K562 (cell line): Measurements from ENCODE around the gene PDE4D. TPM values are rescaled to one million over a fixed set of nuclear protein-coding genes. Genes with fewer than 3 reads are reported as not detected.

Experiments
- ATAC-seq: fragments of 200-7000 bp; cut with Tn5 transposase; 3 replicates; pipeline ENCODE4 v1.9.1; 2020; ENCODE audit warnings: moderate library complexity
- BruUV-seq: library from RNA; stranded (reverse); fragments of 400-500 nt; replicated peaks from 2 replicates; lab custom pipeline; 2021; lab: Mats Ljungman, UMichigan
- CTCF ChIA-PET: fragments of 300-600 bp; formaldehyde crosslinking; extraction: SDS; loops from one replicate; lab custom pipeline; 2021; ENCODE audit warnings: low intra/inter-chr PET ratio; lab: Yijun Ruan, JAX
- POLR2A ChIA-PET: fragments of 300-600, 350-650 bp; sonication (Branson Sonifier 250); formaldehyde crosslinking; extraction: SDS; loops from one replicate; lab custom pipeline; 2021; ENCODE audit warnings: antibody characterized with exemption, inconsistent platforms; lab: Yijun Ruan, JAX
- DNase-seq, 4 experiments: peaks; one replicate each; pipeline versions ENCODE4 v3.0.0 to v3.0.0-alpha.2; 2011 to 2018; ENCODE audit warnings: low spot score in 3 of 4, mixed read lengths in 3 of 4; ENCODE audit errors: extremely low read depth in 1 of 4
- FAIRE-seq: peaks from 2 replicates; lab custom pipeline; 2011; peaks lifted over from hg19 to GRCh38; lab: Jason Lieb, UNC
- H2AFZ ChIP-seq: 2 replicates; pipeline ENCODE4 v1.6.0; 2011; ENCODE audit warnings: low read depth, low read length, control low read depth, inconsistent platforms
- H3K27ac ChIP-seq: fragments of 200-600 bp; 3 replicates; pipeline ENCODE4 v1.8.0; 2011; ENCODE audit warnings: low read depth, mild to moderate bottlenecking, control low read depth, inconsistent platforms, low read length, moderate library complexity, mixed read lengths; ENCODE audit errors: extremely low read depth
- H3K27me3 ChIP-seq, 2 experiments: fragments of 300-600 bp in 1 of 2; 2 replicates in 1 of 2; 3 replicates in 1 of 2; pipeline versions ENCODE4 v1.6.0 to v1.8.0; 2011; ENCODE audit warnings: inconsistent platforms in 2 of 2, low read length in 2 of 2, mild to moderate bottlenecking in 1 of 2, mixed read lengths in 1 of 2, moderate library complexity in 1 of 2; ENCODE audit not compliant: control insufficient read depth in 2 of 2, insufficient read depth in 2 of 2
- H3K36me3 ChIP-seq: fragments of 300-600 bp; 3 replicates; pipeline ENCODE4 v1.8.0; 2011; ENCODE audit warnings: mild to moderate bottlenecking, low read length, inconsistent platforms; ENCODE audit not compliant: control insufficient read depth, insufficient read depth
- H3K4me1 ChIP-seq, 2 experiments: fragments of 200-600 bp in 1 of 2; replicated peaks in 1 of 2; 2 replicates in 1 of 2; 3 replicates in 1 of 2; pipeline versions ENCODE4 v1.5.1 to v1.8.0; 2011; ENCODE audit warnings: inconsistent platforms in 2 of 2, low read length in 2 of 2, mild to moderate bottlenecking in 1 of 2, mixed read lengths in 1 of 2, moderate library complexity in 1 of 2; ENCODE audit not compliant: control insufficient read depth in 2 of 2, insufficient read depth in 2 of 2
- H3K4me2 ChIP-seq: 2 replicates; pipeline ENCODE4 v1.6.1; 2011; ENCODE audit warnings: low read length, control low read depth, inconsistent platforms, mixed read lengths; ENCODE audit not compliant: insufficient read depth
- H3K4me3 ChIP-seq: fragments of 200-600 bp; sonication (generic), shearing (Covaris generic); 2 replicates; pipeline ENCODE4 v1.5.1; 2016; ENCODE audit warnings: control low read depth, inconsistent platforms
- H3K79me2 ChIP-seq: fragments of 200-600 bp; 3 replicates; pipeline ENCODE4 v1.8.0; 2011; ENCODE audit warnings: low read length, inconsistent platforms; ENCODE audit not compliant: control insufficient read depth, insufficient read depth
- H3K9ac ChIP-seq, 2 experiments: 2 replicates each; pipeline versions ENCODE4 v1.6.0 to v1.6.1; 2011; ENCODE audit warnings: low read depth in 2 of 2, low read length in 2 of 2, control low read depth in 1 of 2, inconsistent platforms in 1 of 2, mild to moderate bottlenecking in 1 of 2, mixed read lengths in 1 of 2; ENCODE audit not compliant: insufficient read depth in 1 of 2
- H3K9me1 ChIP-seq: one replicate; pipeline ENCODE4 v1.6.0; 2011; ENCODE audit warnings: inconsistent platforms, mild to moderate bottlenecking, low read length, moderate library complexity; ENCODE audit not compliant: control insufficient read depth, insufficient read depth
- H3K9me3 ChIP-seq: replicated peaks from 2 replicates; pipeline ENCODE4 v1.5.1; 2011; ENCODE audit warnings: low read depth, low read length, inconsistent platforms; ENCODE audit not compliant: control insufficient read depth, insufficient read depth
- H4K20me1 ChIP-seq: replicated peaks from 2 replicates; pipeline ENCODE4 v1.6.1; 2011; ENCODE audit warnings: low read length, inconsistent platforms, mixed read lengths; ENCODE audit not compliant: control insufficient read depth, insufficient read depth
- CBX3 ChIP-seq, 2 experiments: IDR thresholded peaks; 1 replicate in 1 of 2; 2 replicates in 1 of 2; pipeline ENCODE4 v1.6.1; 2012; ENCODE audit warnings: inconsistent platforms in 2 of 2, low read length in 2 of 2, borderline replicate concordance in 1 of 2, control low read depth in 1 of 2
- FUS ChIP-seq: fragments of 200-400 bp; formaldehyde crosslinking; optimal IDR thresholded peaks from 2 replicates; pipeline ENCODE3; 2017; ENCODE audit warnings: low read depth, low read length
- GATAD2B ChIP-seq: fragments of 450-650 bp; IDR thresholded peaks from 2 replicates; pipeline ENCODE4 v1.6.1; 2017; ENCODE audit warnings: mild to moderate bottlenecking, borderline replicate concordance
- HNRNPLL ChIP-seq: fragments of 200-400 bp; formaldehyde crosslinking; IDR thresholded peaks from 2 replicates; pipeline ENCODE4 v1.6.1; 2017; ENCODE audit warnings: low read length, low read depth, mild to moderate bottlenecking; ENCODE audit not compliant: poor library complexity, severe bottlenecking
- HOMEZ ChIP-seq: fragments of 250-450 bp; sonication (Bioruptor Pico); IDR thresholded peaks from 2 replicates; pipeline ENCODE4 v1.4.0; 2020; ENCODE audit warnings: mild to moderate bottlenecking, moderate library complexity
- JUND ChIP-seq, 2 experiments: IDR thresholded peaks; 2 replicates in 1 of 2; 3 replicates in 1 of 2; pipeline ENCODE4 v1.6.1; 2011; ENCODE audit warnings: borderline replicate concordance in 2 of 2, low read depth in 2 of 2, low read length in 2 of 2, improper control_type of control experiment in 1 of 2, missing biosample characterization in 1 of 2, missing genetic modification characterization in 1 of 2, missing genetic modification reagents in 1 of 2
- KLF16 ChIP-seq: IDR thresholded peaks from 2 replicates; pipeline ENCODE4 v1.6.1; 2016; ENCODE audit warnings: antibody characterized with exemption
- NEUROD1 ChIP-seq: fragments of 150-350 bp; IDR thresholded peaks from 2 replicates; pipeline ENCODE4 v1.6.1; 2014; ENCODE audit warnings: borderline replicate concordance, low read length, low read depth; ENCODE audit not compliant: partially characterized antibody
- NFYB ChIP-seq: IDR thresholded peaks from 2 replicates; pipeline ENCODE4 v1.6.1; 2011; ENCODE audit warnings: mild to moderate bottlenecking, moderate library complexity; ENCODE audit not compliant: insufficient read length; ENCODE audit errors: extremely low read depth
- SMAD2 ChIP-seq: fragments of 150-350 bp; IDR thresholded peaks from 2 replicates; pipeline ENCODE4 v1.6.1; 2014; ENCODE audit warnings: low read depth, mild to moderate bottlenecking, low read length
- TBL1XR1 ChIP-seq, 2 experiments: IDR thresholded peaks; 2 replicates each; pipeline ENCODE4 v1.6.1; 2012; ENCODE audit warnings: improper control_type of control experiment in 2 of 2, low read length in 2 of 2, mild to moderate bottlenecking in 1 of 2
- ZBTB17 ChIP-seq: fragments of 450-650 bp; formaldehyde crosslinking; IDR thresholded peaks from 2 replicates; pipeline ENCODE4 v1.4.0; 2020; ENCODE audit warnings: mild to moderate bottlenecking
- ZFP36 ChIP-seq: fragments of 150-350 bp; IDR thresholded peaks from 2 replicates; pipeline ENCODE4 v1.6.1; 2018; ENCODE audit warnings: low read length, low read depth; ENCODE audit not compliant: partially characterized antibody
- ZNF282 ChIP-seq: sonication (generic); formaldehyde crosslinking; IDR thresholded peaks from 2 replicates; pipeline ENCODE4 v1.8.1; 2023; ENCODE audit warnings: missing genetic modification reagents
- ZNF79 ChIP-seq: fragments of 250-450 bp; sonication (Bioruptor Pico); IDR thresholded peaks from 2 replicates; pipeline ENCODE4 v1.4.0; 2020; ENCODE audit warnings: low read depth, mild to moderate bottlenecking, moderate library complexity
- ZNF830 ChIP-seq: fragments of 250-450 bp; sonication (Bioruptor Pico); IDR thresholded peaks from 2 replicates; pipeline ENCODE4 v1.5.0; 2021; ENCODE audit warnings: mild to moderate bottlenecking
- ZZZ3 ChIP-seq: fragments of 450-650 bp; IDR thresholded peaks from 2 replicates; pipeline ENCODE4 v1.6.1; 2016; ENCODE audit warnings: antibody characterized with exemption, mild to moderate bottlenecking, moderate library complexity
- in situ Hi-C: fragments of 300-500 bp; cut with MboI; formaldehyde crosslinking; loops from 4 replicates; pipeline ENCODE4 v1.15.0; 2018; ENCODE audit warnings: inconsistent platforms, mixed read lengths
- intact Hi-C: fragments of 100-400 bp; cut with micrococcal nuclease; formaldehyde crosslinking; loops from 2 replicates; pipeline ENCODE4 v1.14.2; 2022
- polyA plus RNA-seq, 8 experiments: library from polyadenylated mRNA; depleted of rRNA in 4 of 8; stranded (reverse) in 5 of 8; unstranded in 3 of 8; fragments of >200 nt; fragmentation: Nextera tagmentation in 2 of 8; fragmentation: Illumina TruSeq in 1 of 8; extraction: Ambion mirVana in 2 of 8; extraction: Trizol in 1 of 8; gene quantifications; 2 replicates each; pipeline versions ENCODE4 v1.2.1 to v1.2.3, GENCODE V29; 2011 to 2014; ENCODE audit warnings: inconsistent platforms in 1 of 8, missing spikeins in 1 of 8
- total RNA-seq, 7 experiments: library from RNA; depleted of rRNA in 6 of 7; stranded (reverse); fragments of >200 nt in 6 of 7; fragmentation: Illumina TruSeq in 2 of 7; extraction: Trizol in 2 of 7; gene quantifications; 2 replicates each; pipeline versions ENCODE4 v1.2.1 to v1.2.3, GENCODE V29; 2011 to 2021; ENCODE audit warnings: low replicate concordance in 1 of 7

The PDE4D gene
- total and polyA plus RNA-seq, 9 of the 15 experiments (the other 6 are each of a cell fraction or from before 2014, with no cell fraction given) = 0.04 to 0.46 (median 0.13) TPM

- Histone ChIP-seq H3K9me3 (no peaks in the 10 kb centered on the region), H3K9me1 (no peaks in the 10 kb centered on the region), H3K4me1 (no peaks in the 10 kb centered on the region), H2AFZ (no peak overlapping the region), H3K4me3 (no peak overlapping the region)
- BruUV-seq = no TSS peak
- DNase-seq (no peak), ATAC-seq (no peak)
- TF ChIP-seq ZFP36 (no peak), FUS (no peak), NFYB (no peak), CBX3 (IDR thresholded peaks at IDR 0.05; ENCODE audit: borderline replicate concordance in 1 of 2, low read length in 2 of 2) (no peak), JUND (IDR thresholded peaks at IDR 0.05; ENCODE audit: borderline replicate concordance, low read depth, low read length) (no peak), JUND (tag; IDR thresholded peaks at IDR 0.05; ENCODE audit: borderline replicate concordance, low read depth, low read length) (no peak), GATAD2B (no peak), SMAD2 (no peak), TBL1XR1 (IDR thresholded peaks at IDR 0.05; ENCODE audit: low read length in 2 of 2) (no peak), ZNF830 (no peak), ZNF282 (CRISPR knock-in tag) (no peak), ZZZ3 (no peak), ZBTB17 (CRISPR knock-in tag) (no peak), NEUROD1 (no peak), HNRNPLL (no peak), HOMEZ (CRISPR knock-in tag) (no peak), ZNF79 (CRISPR knock-in tag) (no peak), KLF16 (no peak)
- TF ChIP-seq, all 486 proteins: peak for 0
- H4K20me1 ChIP-seq = no peaks in the 10 kb centered on the region
- H3K4me2 ChIP-seq = no peak overlapping the region
- intact Hi-C loops = loop anchor here (1.0 kb wide), 2 partner anchors 282 to 409 kb away; no protein-coding TSS in a partner anchor
- in situ Hi-C loops = no loop called here
- no peaks in the 10 kb centered on the region for H3K36me3 ChIP-seq
- H3K27ac ChIP-seq = no peak overlapping the region
- no peaks in the 10 kb centered on the region for H3K79me2 ChIP-seq
- ChIA-PET POLR2A (no interaction called here), CTCF (no interaction called here)
- no peak for FAIRE-seq
- no peak overlapping the region for H3K9ac ChIP-seq
- no peaks in the 10 kb centered on the region for H3K27me3 ChIP-seq
Observed at GRCh38 chr5:59390989-59391388, 502.5 kb downstream of the PDE4D start.
